Hepatocyte (in vitro differentiated cells): Measurements from ENCODE around the gene GSAP. TPM values are rescaled to one million over a fixed set of nuclear protein-coding genes. Genes with fewer than 3 reads are reported as not detected.

Experiments used
- DNase-seq: peaks from one replicate; pipeline ENCODE4 v3.0.0-alpha.2; 2016; ENCODE audit warnings: low spot score
- H2AFZ ChIP-seq: fragments of 200-600 bp; sonication (generic); 2 replicates; pipeline ENCODE4 v1.6.0; 2016; ENCODE audit warnings: antibody characterized with exemption, mild to moderate bottlenecking
- H3K27ac ChIP-seq: fragments of 200-600 bp; sonication (generic); 2 replicates; pipeline ENCODE4 v1.5.1; 2016; ENCODE audit warnings: mild to moderate bottlenecking
- H3K27me3 ChIP-seq: fragments of 200-600 bp; sonication (generic); 2 replicates; pipeline ENCODE4 v1.6.1; 2016
- H3K36me3 ChIP-seq: fragments of 200-600 bp; sonication (generic); replicated peaks from 2 replicates; pipeline ENCODE4 v1.5.1; 2016; ENCODE audit warnings: low read depth; ENCODE audit not compliant: insufficient read depth
- H3K4me1 ChIP-seq: fragments of 200-600 bp; sonication (generic); 2 replicates; pipeline ENCODE4 v1.5.1; 2016; ENCODE audit warnings: mild to moderate bottlenecking, moderate library complexity; ENCODE audit not compliant: insufficient read depth
- H3K4me2 ChIP-seq: fragments of 200-600 bp; sonication (generic); 2 replicates; pipeline ENCODE4 v1.6.0; 2016
- H3K4me3 ChIP-seq: fragments of 200-600 bp; sonication (generic); 2 replicates; pipeline ENCODE4 v1.5.1; 2016; ENCODE audit warnings: mild to moderate bottlenecking
- H3K79me2 ChIP-seq: fragments of 200-600 bp; sonication (generic); 2 replicates; pipeline ENCODE4 v1.6.0; 2017; ENCODE audit warnings: mild to moderate bottlenecking
- H3K9me2 ChIP-seq: fragments of 200-600 bp; sonication (generic); replicated peaks from 2 replicates; pipeline ENCODE4 v1.6.0; 2017; ENCODE audit warnings: mild to moderate bottlenecking; ENCODE audit not compliant: insufficient read depth
- H3K9me3 ChIP-seq: fragments of 200-600 bp; sonication (generic); 2 replicates; pipeline ENCODE4 v1.5.1; 2016; ENCODE audit warnings: low read depth, mild to moderate bottlenecking
- H4K20me1 ChIP-seq: fragments of 200-600 bp; sonication (generic); 2 replicates; pipeline ENCODE4 v1.6.0; 2016; ENCODE audit warnings: mild to moderate bottlenecking; ENCODE audit not compliant: insufficient read depth, poor library complexity, severe bottlenecking
- EZH2 ChIP-seq: fragments of 200-600 bp; sonication (generic); IDR thresholded peaks from 2 replicates; pipeline ENCODE4 v1.6.1; 2016; ENCODE audit warnings: antibody characterized with exemption, mild to moderate bottlenecking, borderline replicate concordance
- EZH2phosphoT487 ChIP-seq: fragments of 200-600 bp; sonication (generic); IDR thresholded peaks from one replicate; pipeline ENCODE4 v1.6.1; 2018; ENCODE audit warnings: antibody characterized with exemption, mild to moderate bottlenecking, low read depth, moderate library complexity; ENCODE audit not compliant: unreplicated experiment, severe bottlenecking
- WGBS: methylation state at CpG from one replicate; pipeline ENCODE4 v1.1.6; 2016; ENCODE audit warnings: low lambda C conversion rate; ENCODE audit errors: missing lambda C conversion rate; 5-methylcytosine and 5-hydroxymethylcytosine counted together
- polyA plus RNA-seq: library from polyadenylated mRNA; unstranded; fragments of >200 nt; fragmentation: Nextera tagmentation; extraction: Ambion mirVana; gene quantifications from 2 replicates; pipeline ENCODE4 v1.2.1, GENCODE V29; 2016
- total RNA-seq: library from RNA; depleted of rRNA; stranded (reverse); fragments of >200 nt; gene quantifications from 2 replicates; pipeline ENCODE4 v1.2.3, GENCODE V29; 2014
- TF ChIP-seq, protein P1 (sequence below): fragments of 200-600 bp; sonication (generic); IDR thresholded peaks from 2 replicates; pipeline ENCODE4 v1.5.1; 2016; ENCODE audit warnings: antibody characterized with exemption, mild to moderate bottlenecking; ENCODE audit not compliant: poor library complexity

The GSAP gene
- total and polyA plus RNA-seq, 2 experiments from 2014 or later, result 9.9 to 11.1 TPM

DNA sequence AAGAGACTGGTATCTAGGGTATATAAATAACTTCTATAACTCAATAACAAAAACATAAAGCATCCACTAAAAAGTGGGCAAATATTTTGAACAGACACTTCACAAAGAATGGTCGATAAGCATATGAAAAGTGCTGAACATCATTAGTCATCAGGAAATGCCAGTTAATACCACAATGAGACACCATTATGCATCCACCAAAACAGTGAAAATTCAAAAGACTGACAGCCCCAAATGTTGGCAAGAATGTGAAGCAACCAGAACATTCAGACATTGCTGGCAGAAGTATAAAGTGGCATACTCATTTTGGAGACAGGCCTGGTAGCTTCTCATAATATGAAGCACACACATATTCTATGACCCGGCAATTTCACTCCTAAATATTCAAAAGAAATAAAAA lies 26.5 kb upstream of the GSAP start:
- DNase-seq, result no peak
- no peak for TF ChIP-seq EZH2phosphoT487
- TF ChIP-seq, protein P1, sequence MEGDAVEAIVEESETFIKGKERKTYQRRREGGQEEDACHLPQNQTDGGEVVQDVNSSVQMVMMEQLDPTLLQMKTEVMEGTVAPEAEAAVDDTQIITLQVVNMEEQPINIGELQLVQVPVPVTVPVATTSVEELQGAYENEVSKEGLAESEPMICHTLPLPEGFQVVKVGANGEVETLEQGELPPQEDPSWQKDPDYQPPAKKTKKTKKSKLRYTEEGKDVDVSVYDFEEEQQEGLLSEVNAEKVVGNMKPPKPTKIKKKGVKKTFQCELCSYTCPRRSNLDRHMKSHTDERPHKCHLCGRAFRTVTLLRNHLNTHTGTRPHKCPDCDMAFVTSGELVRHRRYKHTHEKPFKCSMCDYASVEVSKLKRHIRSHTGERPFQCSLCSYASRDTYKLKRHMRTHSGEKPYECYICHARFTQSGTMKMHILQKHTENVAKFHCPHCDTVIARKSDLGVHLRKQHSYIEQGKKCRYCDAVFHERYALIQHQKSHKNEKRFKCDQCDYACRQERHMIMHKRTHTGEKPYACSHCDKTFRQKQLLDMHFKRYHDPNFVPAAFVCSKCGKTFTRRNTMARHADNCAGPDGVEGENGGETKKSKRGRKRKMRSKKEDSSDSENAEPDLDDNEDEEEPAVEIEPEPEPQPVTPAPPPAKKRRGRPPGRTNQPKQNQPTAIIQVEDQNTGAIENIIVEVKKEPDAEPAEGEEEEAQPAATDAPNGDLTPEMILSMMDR, result no peak
- no peak for TF ChIP-seq EZH2
- Histone ChIP-seq H3K79me2 (no peaks in the 10 kb centered on the region), H3K9me2 (no peaks in the 10 kb centered on the region), H2AFZ (no peak overlapping the region), H3K4me2 (no peak overlapping the region), H3K4me1 (no peaks in the 10 kb centered on the region), H3K4me3 (no peak overlapping the region), H3K9me3 (no peaks in the 10 kb centered on the region), H3K27me3 (no peaks in the 10 kb centered on the region), H4K20me1 (no peaks in the 10 kb centered on the region), H3K27ac (no peak overlapping the region), H3K36me3 (no peaks in the 10 kb centered on the region)
- WGBS, result 94% methylated on average over 2 of the region's 2 CpGs

DNA sequence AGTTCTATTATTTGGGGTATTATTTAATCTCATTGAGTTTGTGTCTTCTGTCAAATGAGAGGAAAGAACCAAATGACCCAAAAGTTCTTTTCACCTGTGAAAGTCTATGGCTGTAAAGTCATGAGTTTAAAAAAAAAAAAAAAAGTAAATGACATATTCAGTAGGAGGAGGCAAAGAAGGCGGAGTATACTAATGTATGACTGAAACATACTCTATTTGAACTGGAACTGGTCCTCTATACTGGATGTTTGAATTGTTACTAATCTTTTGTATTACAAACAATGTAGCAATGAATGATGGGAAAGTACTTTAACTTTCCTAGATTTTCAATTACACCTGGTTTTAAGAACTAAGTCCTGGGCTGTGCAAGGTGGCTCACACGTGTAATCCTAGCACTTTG lies 24.9 kb upstream of the GSAP start:
- H3K4me2 ChIP-seq, result no peak overlapping the region

DNA sequence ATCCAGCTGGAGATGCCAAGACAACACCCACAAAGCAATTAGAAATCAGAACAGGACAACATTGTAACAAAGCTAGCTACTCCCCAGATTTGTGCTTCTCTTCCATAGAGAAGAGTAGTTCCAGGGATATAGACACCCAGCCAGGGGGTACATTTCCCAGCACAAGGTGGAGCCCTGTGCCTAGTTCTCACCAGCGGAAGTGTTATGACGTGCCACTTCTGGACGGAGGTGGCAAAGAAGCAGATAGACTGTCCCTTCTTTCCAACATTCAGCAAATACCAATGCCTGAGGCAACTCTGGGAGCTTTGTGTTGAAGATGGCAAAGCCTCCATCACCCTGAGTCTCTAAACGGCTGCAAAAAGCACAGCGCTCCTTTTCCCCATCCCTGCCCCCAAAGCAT lies 23.4 kb upstream of the GSAP start:
- 53% methylated on average over 5 of the region's 5 CpGs for WGBS
- H3K36me3 ChIP-seq, result no peaks in the 10 kb centered on the region
- no peaks in the 10 kb centered on the region for H4K20me1 ChIP-seq
- no peaks in the 10 kb centered on the region for H3K9me3 ChIP-seq
- no peak overlapping the region for H2AFZ ChIP-seq
- H3K4me1 ChIP-seq, result no peaks in the 10 kb centered on the region
- TF ChIP-seq, protein P1, result peak; percentile 37
- no peak for TF ChIP-seq EZH2
- H3K4me3 ChIP-seq, result no peak overlapping the region
- no peaks in the 10 kb centered on the region for H3K9me2 ChIP-seq
- no peak overlapping the region for H3K4me2 ChIP-seq
- no peak overlapping the region for H3K27ac ChIP-seq
- DNase-seq, result peak; percentile 40
- H3K79me2 ChIP-seq, result no peaks in the 10 kb centered on the region
- H3K27me3 ChIP-seq, result no peaks in the 10 kb centered on the region

More for the DNA sequence above, 24.9 kb upstream of the GSAP start:
- Histone ChIP-seq H3K27me3 (no peaks in the 10 kb centered on the region), H3K9me3 (no peaks in the 10 kb centered on the region), H3K4me1 (no peaks in the 10 kb centered on the region), H3K4me3 (no peak overlapping the region), H2AFZ (no peak overlapping the region), H3K79me2 (no peaks in the 10 kb centered on the region), H3K36me3 (no peaks in the 10 kb centered on the region), H3K27ac (no peak overlapping the region), H3K9me2 (no peaks in the 10 kb centered on the region), H4K20me1 (no peaks in the 10 kb centered on the region)
- no peak for TF ChIP-seq EZH2
- TF ChIP-seq, protein P1, result no peak
- no peak for TF ChIP-seq EZH2phosphoT487
- DNase-seq, result no peak
- 73% methylated on average over 2 of the region's 2 CpGs for WGBS

DNA sequence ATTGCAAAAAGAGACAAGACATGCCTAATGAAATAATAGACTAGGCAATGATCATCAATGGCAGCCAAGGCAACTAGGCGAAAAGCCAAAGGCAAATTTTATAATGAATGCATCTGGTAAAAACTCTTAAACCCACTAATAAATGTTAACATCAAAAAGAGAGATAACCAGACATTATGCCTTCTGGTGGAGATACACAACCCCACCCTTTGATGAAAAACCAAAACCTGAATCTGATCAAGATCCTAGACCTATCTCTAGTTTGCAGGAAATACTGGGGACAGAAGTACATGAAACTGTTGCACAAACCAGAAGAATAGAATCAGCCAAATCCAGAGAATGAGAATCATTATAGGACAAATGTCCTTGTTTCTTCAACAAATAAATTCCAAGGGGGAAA lies 22.0 kb upstream of the GSAP start:
- no peaks in the 10 kb centered on the region for H3K36me3 ChIP-seq
- no peaks in the 10 kb centered on the region for H3K27me3 ChIP-seq
- H3K4me2 ChIP-seq, result no peak overlapping the region
- DNase-seq, result no peak
- no peak overlapping the region for H3K4me3 ChIP-seq
- no peaks in the 10 kb centered on the region for H3K9me3 ChIP-seq
- WGBS, result 97% methylated on average over 1 of the region's 1 CpG
- H3K27ac ChIP-seq, result no peak overlapping the region
- no peaks in the 10 kb centered on the region for H4K20me1 ChIP-seq
- H2AFZ ChIP-seq, result no peak overlapping the region
- H3K9me2 ChIP-seq, result no peaks in the 10 kb centered on the region
- H3K79me2 ChIP-seq, result no peaks in the 10 kb centered on the region
- no peaks in the 10 kb centered on the region for H3K4me1 ChIP-seq
- TF ChIP-seq EZH2phosphoT487, result no peak
- TF ChIP-seq, protein P1, result no peak
- no peak for TF ChIP-seq EZH2
